KBM-7 (cell line): Measurements from ENCODE around the gene CUL2.

Experiments
- DNase-seq: peaks from one replicate; pipeline ENCODE4 v3.0.0-alpha.2; 2015
- in situ Hi-C: fragments of 300-500 bp; cut with MboI; formaldehyde crosslinking; loops from 2 replicates; pipeline ENCODE4 v1.14.3; 2020; ENCODE audit warnings: low sequenced_read_pairs, low pct_unique_long_range_greater_than_20kb, mixed read lengths

CUL2 gene

GRCh38 chr10:35090162-35090954 lies at the start of gene CUL2:
TSS of gene CUL2 (minus strand) at chr10:35090341. CDS start at chr10:35071317, 19,024 bp downstream.
- peak; percentile 95 for DNase-seq
- in situ Hi-C loops, result no loop called here

- DNase-seq, result peak; percentile 26
- in situ Hi-C loops, result no loop called here
Observed at GRCh38 chr10:35136263-35136815, 46.2 kb upstream of the CUL2 start.

DNA sequence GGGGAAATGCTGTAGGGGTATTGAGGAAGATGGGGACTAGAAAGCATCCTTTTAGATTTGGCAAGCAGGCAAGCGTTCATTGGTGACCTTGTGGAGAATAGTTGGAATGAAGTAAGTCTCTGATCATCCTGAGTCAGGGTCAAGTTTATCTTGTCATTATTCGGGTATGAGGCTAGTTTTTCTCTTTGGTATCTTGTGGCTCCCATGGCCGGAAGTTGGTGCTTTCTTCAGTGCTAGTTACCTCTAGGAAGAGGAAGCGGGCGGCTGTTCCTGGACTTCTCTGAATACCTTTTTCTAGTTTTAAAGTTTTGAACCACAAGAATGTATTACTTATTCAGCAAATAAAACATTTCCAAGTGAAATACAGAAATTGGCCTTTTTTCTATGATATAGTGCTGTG lies 45.7 kb upstream of the CUL2 start:
- in situ Hi-C loops, result no loop called here
- DNase-seq, result no peak

- DNase-seq, result no peak
- in situ Hi-C loops, result no loop called here
Observed at GRCh38 chr10:35133586-35133985, 43.4 kb upstream of the CUL2 start.

DNA sequence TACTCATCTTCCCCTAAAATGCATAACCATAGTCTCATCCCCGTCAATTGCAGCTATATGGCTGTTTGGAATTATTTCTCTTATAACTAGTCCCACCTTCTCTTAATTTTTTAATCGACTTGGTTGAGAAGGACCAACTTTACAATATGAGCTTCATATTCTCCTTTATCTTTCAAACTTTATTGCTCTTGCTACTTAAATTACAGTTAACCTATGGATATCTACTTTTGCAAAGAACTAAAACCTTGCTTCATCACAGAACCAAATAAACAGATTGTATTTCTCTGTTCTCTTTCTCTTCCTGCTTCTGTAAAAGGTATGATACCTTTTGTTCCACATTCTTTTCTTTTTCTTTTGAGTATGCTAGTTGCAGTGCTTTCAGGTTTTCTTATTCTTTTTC lies 42.6 kb upstream of the CUL2 start:
- in situ Hi-C loops, result no loop called here
- no peak for DNase-seq

DNA sequence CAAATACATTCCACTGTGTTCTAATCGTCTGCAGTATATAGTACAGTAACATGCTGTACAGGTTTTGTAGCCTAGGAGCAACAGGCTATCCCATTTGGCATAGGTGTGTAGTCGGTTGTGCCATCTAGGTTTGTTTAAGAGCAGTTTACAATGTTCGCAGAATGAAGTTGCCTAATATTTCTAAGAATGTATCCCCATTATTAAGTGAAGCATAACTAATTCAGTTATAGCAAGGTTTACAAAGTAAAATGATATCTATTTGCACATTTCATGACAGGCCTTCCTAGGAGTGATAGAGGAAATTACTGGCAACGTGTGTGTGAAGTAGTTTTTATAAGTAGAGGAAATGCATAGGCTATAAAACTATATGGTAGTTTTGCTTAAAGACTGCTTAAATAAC lies 40.5 kb upstream of the CUL2 start:
- in situ Hi-C loops, result no loop called here
- no peak for DNase-seq

DNA sequence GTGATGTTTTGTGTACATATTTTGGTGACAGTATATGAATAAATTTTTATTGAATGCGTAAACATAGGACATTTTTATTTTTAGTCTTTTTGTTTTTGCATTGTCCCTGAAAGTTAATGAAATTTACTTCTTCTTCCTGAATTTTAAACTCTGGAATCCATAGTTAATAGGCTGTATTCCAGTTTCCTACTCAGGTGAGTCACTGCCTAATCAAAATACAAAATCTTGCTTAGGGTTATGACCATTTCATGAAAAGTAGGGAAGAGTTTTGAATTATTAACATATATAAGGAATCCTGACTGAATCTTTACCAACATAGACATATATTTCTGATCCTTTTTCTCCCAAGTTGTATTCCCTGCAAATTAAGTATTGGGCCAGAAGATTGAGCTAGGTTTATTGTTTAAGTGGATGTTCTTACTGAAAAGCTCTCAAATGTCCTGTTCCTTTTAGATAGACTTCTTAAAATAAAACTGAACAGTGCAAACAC lies 39.1 kb upstream of the CUL2 start:
- no peak for DNase-seq
- in situ Hi-C loops, result no loop called here

GRCh38 chr10:35127289-35127891 lies 37.2 kb upstream of the CUL2 start:
- DNase-seq, result peak; percentile 61
- in situ Hi-C loops, result no loop called here

DNA sequence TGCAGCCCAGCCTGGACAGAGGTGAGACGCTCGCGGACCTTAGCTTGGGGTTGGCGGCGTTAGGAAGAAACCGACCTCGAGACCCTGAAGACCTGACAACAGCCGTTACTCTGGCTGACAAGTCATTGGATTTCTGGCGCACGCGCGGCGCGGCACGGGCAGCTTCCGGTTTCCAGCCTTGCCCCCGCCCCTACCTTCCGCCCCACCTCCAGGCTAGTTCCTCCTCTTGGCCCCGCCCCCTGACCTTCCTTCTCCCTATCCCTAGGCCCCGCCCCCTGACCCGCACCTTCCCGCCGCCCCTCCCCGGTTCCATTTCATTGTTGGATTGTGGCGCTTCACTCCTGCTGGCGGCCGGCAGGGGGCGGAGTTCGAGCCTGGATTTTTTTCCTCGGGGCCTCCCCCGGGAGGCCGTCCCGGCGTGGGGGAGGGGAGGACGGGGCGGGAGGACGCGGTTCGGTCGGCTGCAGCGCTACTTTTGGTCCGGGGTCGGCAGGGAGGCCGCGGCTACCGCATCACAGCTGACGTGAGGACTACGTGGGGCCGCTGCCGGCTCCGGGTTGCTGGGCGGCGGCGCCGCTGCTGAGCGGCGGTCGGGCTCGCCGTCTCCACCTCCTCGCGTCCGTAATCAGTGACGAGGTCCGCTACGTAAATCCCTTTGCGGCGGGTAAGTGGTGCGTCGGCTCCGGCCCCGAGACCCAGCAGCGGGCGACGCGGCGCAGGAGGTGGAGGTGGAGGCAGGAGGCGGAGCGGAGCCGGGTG lies 36.6 kb upstream of the CUL2 start, which contains the start of gene CREM:
CREM (plus strand) TSS at position 317 of the 759 bp plus-strand sequence. CDS start 10,990 bp downstream, outside the sequence.
- in situ Hi-C loops, result no loop called here

GRCh38 chr10:35126062-35126529 lies 36.0 kb upstream of the CUL2 start:
- in situ Hi-C loops, result no loop called here
- DNase-seq, result no peak

More for the DNA sequence above, 36.6 kb upstream of the CUL2 start, which contains the start of gene CREM:
- peak; percentile 93 for DNase-seq

DNA sequence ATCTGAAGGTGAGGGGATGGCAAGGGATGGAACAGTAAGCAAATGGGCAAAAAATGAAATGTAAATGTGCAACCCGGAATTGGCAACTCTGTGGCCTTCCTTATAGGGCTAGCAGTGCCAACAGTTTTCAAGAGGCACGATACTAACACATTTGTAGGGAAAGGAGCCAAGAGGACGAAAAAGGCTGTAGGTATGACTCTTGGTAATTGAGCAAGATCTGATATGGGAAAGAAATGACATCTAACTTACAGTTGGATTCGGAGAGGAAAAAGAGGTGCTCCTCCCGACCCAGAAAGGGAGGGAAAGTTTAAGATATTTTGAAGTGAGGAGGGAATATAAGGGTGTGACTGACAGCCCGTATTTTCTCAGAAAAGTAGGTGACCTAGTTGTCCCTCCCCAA lies 34.4 kb upstream of the CUL2 start:
- in situ Hi-C loops, result no loop called here
- no peak for DNase-seq

DNA sequence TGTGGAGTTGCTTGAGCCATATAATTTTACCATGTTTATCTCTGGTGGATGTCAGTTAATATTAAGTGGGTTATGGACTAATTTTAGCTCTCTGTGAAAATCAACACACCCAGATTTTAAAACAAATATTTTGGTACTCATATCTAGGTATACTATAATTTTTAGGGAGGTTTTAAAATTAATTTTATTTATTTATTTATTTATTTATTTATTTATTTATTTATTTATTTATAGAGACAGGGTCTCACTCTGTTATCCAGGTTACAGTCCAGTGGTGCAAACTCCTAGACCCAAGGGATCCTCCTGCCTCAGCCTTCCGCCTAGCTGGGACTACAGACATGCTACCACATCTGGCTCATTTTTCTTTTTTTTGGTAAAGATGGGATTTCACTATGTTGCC lies 29.2 kb upstream of the CUL2 start:
- DNase-seq, result no peak
- in situ Hi-C loops, result no loop called here

- DNase-seq, result no peak
- in situ Hi-C loops, result no loop called here
Observed at GRCh38 chr10:35112571-35112970, 22.4 kb upstream of the CUL2 start.

GRCh38 chr10:35103882-35104281 lies 13.7 kb upstream of the CUL2 start:
- in situ Hi-C loops, result no loop called here
- no peak for DNase-seq

DNA sequence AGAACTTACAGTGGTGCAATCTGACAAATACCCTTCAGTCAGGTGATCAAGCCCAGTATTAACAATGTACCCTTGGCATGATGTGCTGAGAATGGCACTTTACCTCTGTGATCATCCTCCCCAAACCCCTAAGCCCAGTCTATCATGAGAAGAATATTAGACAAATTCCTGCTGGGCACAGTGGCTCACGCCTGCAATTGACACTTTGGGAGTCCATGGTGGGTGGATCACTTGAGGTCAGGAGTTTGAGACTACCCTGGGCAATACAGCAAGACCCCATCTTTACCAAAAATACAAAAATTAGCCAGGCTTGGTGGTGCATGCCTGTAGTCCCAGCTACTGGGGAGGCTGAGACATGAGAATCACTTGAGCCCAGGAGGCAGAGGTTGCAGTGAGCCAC lies 7.4 kb upstream of the CUL2 start:
- in situ Hi-C loops, result no loop called here
- no peak for DNase-seq

DNA sequence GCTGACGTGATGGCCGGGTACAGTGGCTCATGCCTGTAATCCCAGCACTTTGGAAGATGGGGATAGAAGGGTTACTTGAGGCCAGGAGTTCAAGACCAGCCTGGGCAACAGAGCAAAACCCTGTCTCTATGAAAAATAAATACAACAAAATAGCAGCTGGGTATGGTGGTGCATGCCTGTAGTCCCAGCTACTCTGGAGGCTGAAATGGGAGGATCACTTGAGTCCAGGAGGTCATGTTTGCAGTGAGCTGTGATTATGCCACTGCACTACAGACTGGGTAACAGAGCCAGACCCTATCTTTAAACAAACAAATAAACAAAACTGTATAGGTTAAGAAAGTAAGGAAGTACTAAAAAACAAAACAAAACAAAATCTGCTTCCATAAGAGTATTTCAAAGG lies 6.2 kb upstream of the CUL2 start:
- DNase-seq, result no peak
- in situ Hi-C loops, result no loop called here

DNA sequence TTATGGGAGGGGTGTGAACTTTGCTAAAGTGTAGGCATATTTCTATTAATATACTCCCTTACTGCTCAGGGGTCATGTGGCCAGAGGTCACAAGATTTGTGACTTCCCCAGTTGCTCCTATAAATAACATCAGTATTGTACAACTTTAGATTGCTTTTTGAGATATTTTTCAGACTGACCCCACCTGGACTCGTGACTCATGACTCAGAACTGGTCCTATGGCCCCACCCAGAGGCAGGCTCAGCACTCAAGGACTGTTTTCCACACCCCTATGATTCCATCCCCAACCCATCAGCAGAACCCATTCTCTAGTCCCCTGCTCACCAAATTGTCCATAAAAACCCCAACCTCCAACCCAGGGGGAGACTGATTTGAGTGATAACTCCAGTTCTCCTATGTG lies 2.7 kb upstream of the CUL2 start:
- DNase-seq, result no peak
- in situ Hi-C loops, result no loop called here

DNA sequence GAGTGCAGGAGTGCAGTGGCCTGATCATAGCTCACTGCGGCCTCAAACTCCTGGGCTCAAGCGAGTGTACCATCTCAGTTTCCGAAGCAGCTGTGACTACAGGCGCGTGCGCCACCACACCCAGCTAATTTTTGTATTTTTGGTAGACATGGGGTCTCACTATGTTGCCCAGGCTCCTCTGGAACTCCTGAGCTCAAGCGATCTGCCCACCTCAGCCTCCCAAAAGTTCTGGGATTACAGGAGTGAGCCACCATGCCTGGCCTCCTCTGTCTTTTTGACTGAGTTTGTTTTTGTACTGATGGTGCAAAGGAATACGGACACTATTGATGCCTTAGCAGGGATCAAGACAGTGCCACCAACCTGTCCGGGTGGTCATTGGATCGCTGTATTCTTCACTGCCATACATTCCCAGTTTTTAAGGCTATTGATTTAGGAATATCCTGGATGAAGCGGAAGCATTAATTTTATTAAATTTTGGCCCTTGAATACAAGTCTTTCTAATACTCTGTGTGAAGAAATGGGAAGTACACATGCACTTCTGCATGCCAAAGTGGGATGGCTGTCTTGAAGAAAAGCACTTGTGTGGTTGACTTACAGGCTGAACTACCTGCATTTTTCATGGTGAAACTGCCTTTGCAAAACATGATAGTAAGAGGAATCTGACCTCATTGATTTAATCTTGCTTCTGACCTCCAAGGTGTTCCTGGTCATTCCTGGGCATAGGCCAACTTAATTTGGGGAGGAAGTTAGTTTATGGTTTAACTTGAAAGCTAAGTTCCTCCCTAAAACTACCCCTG lies 2.1 kb upstream of the CUL2 start:
- DNase-seq, result no peak
- in situ Hi-C loops, result no loop called here
